ENCODE data around the gene OR11H6.

OR11H6 gene

DNA sequence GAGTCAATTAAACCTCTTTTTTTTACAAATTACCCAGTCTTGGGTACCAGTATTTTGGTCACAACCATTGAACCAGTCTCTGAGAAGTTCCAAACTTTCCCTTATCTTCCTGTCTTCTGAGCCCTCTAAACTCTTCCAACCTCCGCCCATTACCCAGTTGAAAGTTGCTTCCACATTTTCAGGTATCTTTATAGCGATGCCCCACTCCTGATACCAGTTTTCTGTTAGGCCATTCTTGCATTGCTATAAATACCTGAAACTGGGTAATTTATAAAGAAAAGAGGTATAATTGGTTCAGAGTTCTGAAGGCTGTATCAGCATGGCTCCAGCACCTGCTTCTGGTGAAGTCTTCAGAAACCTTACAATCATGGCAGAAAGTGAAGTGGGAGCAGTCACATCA lies 50.6 kb downstream of the OR11H6 start:
- DNase-seq = no peak
